ENCODE data around the gene CCBE1. TPM values are rescaled to one million over a fixed set of nuclear protein-coding genes. Genes with fewer than 3 reads are reported as not detected.
"Not testable (repeated sequence)": the region's sequence is repeated elsewhere in the genome, so short reads cannot be mapped to it uniquely, and the experiment has no call there.

CCBE1 gene
- total and polyA plus RNA-seq, 9 of the 15 experiments (the other 6 are each of a cell fraction or from before 2014, with no cell fraction given), result 0.20 TPM; not detected in 8

GRCh38 chr18:59667488-59667887, 29.7 kb downstream of the CCBE1 start:
- Histone ChIP-seq H2AFZ (ENCODE audit: low read depth, low read length) (no peak overlapping the region), H3K4me2 (ENCODE audit: insufficient read depth, low read length) (no peak overlapping the region), H3K27me3 (ENCODE audit: control insufficient read depth in 2 of 2, insufficient read depth in 2 of 2, low read length in 2 of 2) (no peaks in the 10 kb centered on the region), H3K4me1 (replicated peaks in 1 of 2; ENCODE audit: control insufficient read depth in 2 of 2, insufficient read depth in 2 of 2, low read length in 2 of 2) (no peaks in the 10 kb centered on the region), H3K9ac (ENCODE audit: insufficient read depth in 1 of 2, low read depth in 2 of 2, low read length in 2 of 2) (no peak overlapping the region), H3K27ac (ENCODE audit: extremely low read depth, low read depth, low read length) (no peak overlapping the region), H3K9me1 (ENCODE audit: control insufficient read depth, insufficient read depth, low read length) (no peaks in the 10 kb centered on the region), H3K79me2 (ENCODE audit: control insufficient read depth, insufficient read depth, low read length) (no peaks in the 10 kb centered on the region), H3K9me3 (replicated peaks; ENCODE audit: control insufficient read depth, insufficient read depth, low read depth, low read length) (no peaks in the 10 kb centered on the region), H3K36me3 (ENCODE audit: control insufficient read depth, insufficient read depth, low read length) (no peaks in the 10 kb centered on the region), H4K20me1 (replicated peaks; ENCODE audit: control insufficient read depth, insufficient read depth, low read length) (no peaks in the 10 kb centered on the region), H3K4me3 (no peak overlapping the region)
- ChIA-PET CTCF (ENCODE audit: low intra/inter-chr PET ratio) (no interaction called here), POLR2A (no interaction called here)
- no peak for DNase-seq (ENCODE audit: extremely low read depth in 1 of 4, low spot score in 3 of 4)
- intact Hi-C loops (cut with micrococcal nuclease) (no loop called here), in situ Hi-C loops (cut with MboI) (no loop called here)
- WGBS (ENCODE audit: insufficient coverage, low coverage, missing lambda C conversion rate), result 4% methylated on average over 4 of the region's 4 CpGs
- no peak for FAIRE-seq
- BruUV-seq (replicated peaks), result no TSS peak
- no peak for ATAC-seq
- TF ChIP-seq ETV5 (CRISPR knock-in tag; IDR thresholded peaks at IDR 0.05; ENCODE audit: low read depth), result no peak
- TF ChIP-seq ARHGAP35 (IDR thresholded peaks at IDR 0.05; ENCODE audit: partially characterized antibody), result no peak
- TF ChIP-seq ETS2 (tag; IDR thresholded peaks at IDR 0.05; ENCODE audit: borderline replicate concordance, poor library complexity, severe bottlenecking), result no peak
- no peak for TF ChIP-seq ZNF766 (CRISPR knock-in tag; conservative IDR thresholded peaks at IDR 0.05)
- no peak for TF ChIP-seq NR0B1 (IDR thresholded peaks at IDR 0.05; ENCODE audit: partially characterized antibody)
- no peak for TF ChIP-seq NONO (IDR thresholded peaks at IDR 0.05; ENCODE audit: low read depth in 2 of 2, low read length in 1 of 2)
- no peak for TF ChIP-seq L3MBTL2 (IDR thresholded peaks at IDR 0.05)
- no peak for TF ChIP-seq XRCC4 (IDR thresholded peaks at IDR 0.05; ENCODE audit: extremely low read depth, insufficient read depth, insufficient read length)
- TF ChIP-seq, protein P1, sequence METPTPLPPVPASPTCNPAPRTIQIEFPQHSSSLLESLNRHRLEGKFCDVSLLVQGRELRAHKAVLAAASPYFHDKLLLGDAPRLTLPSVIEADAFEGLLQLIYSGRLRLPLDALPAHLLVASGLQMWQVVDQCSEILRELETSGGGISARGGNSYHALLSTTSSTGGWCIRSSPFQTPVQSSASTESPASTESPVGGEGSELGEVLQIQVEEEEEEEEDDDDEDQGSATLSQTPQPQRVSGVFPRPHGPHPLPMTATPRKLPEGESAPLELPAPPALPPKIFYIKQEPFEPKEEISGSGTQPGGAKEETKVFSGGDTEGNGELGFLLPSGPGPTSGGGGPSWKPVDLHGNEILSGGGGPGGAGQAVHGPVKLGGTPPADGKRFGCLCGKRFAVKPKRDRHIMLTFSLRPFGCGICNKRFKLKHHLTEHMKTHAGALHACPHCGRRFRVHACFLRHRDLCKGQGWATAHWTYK (CRISPR knock-in tag; IDR thresholded peaks at IDR 0.05), result no peak
- TF ChIP-seq SREBF1 (IDR thresholded peaks at IDR 0.05; ENCODE audit: borderline replicate concordance, low read depth, low read length), result no peak
- TF ChIP-seq FOXK1 (CRISPR knock-in tag; IDR thresholded peaks at IDR 0.05; ENCODE audit: borderline replicate concordance), result no peak
- TF ChIP-seq CHD4 (IDR thresholded peaks at IDR 0.05; ENCODE audit: insufficient read depth, insufficient replicate concordance, low read depth, low read length, poor library complexity, severe bottlenecking), result no peak

DNA sequence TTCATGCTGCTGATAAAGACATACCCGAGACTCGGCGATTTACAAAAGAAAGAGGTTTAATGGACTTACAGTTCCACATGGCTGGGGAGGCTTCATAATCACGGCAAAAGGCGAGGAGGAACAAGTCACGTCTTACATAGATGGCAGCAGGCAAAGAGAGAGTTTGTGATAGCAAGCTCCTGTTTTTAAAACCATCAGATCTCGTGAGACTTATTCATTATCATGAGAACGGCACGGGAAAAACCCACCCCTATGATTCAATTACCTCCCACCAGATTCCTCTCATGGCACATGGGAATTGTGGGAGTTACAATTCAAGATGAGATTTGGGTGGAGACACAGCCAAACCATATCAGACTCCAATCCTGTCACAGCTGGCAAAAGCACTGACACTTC, 31.2 kb downstream of the CCBE1 start:
- H3K36me3 ChIP-seq (ENCODE audit: control insufficient read depth, insufficient read depth, low read length); H3K27me3 ChIP-seq (ENCODE audit: control insufficient read depth in 2 of 2, insufficient read depth in 2 of 2, low read length in 2 of 2); H2AFZ ChIP-seq (ENCODE audit: low read depth, low read length); H3K79me2 ChIP-seq (ENCODE audit: control insufficient read depth, insufficient read depth, low read length); H3K9ac ChIP-seq (ENCODE audit: insufficient read depth in 1 of 2, low read depth in 2 of 2, low read length in 2 of 2); ATAC-seq; in situ Hi-C loops (cut with MboI); H4K20me1 ChIP-seq (replicated peaks; ENCODE audit: control insufficient read depth, insufficient read depth, low read length); FAIRE-seq; H3K4me3 ChIP-seq; CTCF ChIA-PET (ENCODE audit: low intra/inter-chr PET ratio); H3K9me3 ChIP-seq (replicated peaks; ENCODE audit: control insufficient read depth, insufficient read depth, low read depth, low read length); H3K27ac ChIP-seq (ENCODE audit: extremely low read depth, low read depth, low read length); H3K4me1 ChIP-seq (replicated peaks in 1 of 2; ENCODE audit: control insufficient read depth in 2 of 2, insufficient read depth in 2 of 2, low read length in 2 of 2); intact Hi-C loops (cut with micrococcal nuclease); BruUV-seq (replicated peaks); DNase-seq (ENCODE audit: extremely low read depth in 1 of 4, low spot score in 3 of 4); H3K4me2 ChIP-seq (ENCODE audit: insufficient read depth, low read length); POLR2A ChIA-PET; H3K9me1 ChIP-seq (ENCODE audit: control insufficient read depth, insufficient read depth, low read length): not testable (repeated sequence)
- 1% methylated on average over 9 of the region's 9 CpGs for WGBS (ENCODE audit: insufficient coverage, low coverage, missing lambda C conversion rate)
